Medulla oblongata (tissue), 1 donor: Measurements from ENCODE around the gene DDX17.
"Not testable (repeated sequence)": the region's sequence is repeated elsewhere in the genome, so short reads cannot be mapped to it uniquely, and the experiment has no call there.

Experiments used
- DNase-seq: peaks from one replicate; pipeline ENCODE4 v3.0.0-alpha.2; 2015; ENCODE audit errors: extremely low spot score

Gene DDX17

DNA sequence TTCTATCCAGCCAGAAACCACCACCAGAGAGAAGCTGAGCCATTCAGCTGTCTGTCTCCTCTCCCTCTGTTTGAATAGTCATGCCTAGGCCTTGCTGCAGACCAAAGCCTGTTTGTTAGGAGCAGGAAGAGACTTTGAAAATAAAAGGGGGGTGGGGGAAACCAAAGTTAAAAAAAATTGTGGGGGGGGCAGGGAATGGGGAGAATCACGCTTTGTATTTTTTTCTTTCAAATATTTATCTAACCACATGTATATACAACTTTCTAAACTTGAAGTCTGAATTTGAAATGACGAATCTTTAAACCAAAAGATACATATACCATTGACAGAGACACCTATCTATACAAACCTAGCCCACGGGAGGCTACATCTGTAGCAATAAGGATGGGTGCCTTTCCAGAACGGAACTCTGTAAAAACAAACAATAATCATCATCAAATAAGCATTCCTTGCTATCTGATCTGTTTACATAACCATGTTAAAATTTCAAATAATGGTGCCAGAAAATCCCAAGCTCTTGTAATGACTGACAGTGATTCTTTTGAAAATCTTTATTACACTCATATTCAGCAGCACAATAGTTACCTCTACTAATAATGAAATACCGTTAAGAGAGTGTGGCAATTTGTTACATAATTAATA is 14.3 kb downstream of the DDX17 start:
- no peak for DNase-seq

DNA sequence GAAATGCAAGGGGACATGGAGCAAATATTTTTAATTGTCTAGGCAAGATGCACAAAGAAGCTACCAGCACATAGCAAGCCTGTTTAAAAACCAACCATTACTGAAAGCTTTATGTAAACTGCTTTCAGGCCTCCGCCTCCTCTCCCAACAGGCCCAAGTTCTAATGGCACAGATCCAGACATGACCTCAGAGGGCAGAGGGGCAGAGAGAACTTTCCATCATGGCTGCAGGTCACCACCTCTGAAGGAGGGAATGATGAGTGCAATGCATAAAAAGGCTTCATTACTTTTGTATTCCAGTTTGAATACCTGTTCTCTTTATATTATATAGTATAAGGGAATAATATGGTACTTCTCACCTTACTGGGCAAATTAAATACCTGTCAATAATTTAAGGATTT is 15.2 kb downstream of the DDX17 start:
- peak; percentile 79 for DNase-seq

DNA sequence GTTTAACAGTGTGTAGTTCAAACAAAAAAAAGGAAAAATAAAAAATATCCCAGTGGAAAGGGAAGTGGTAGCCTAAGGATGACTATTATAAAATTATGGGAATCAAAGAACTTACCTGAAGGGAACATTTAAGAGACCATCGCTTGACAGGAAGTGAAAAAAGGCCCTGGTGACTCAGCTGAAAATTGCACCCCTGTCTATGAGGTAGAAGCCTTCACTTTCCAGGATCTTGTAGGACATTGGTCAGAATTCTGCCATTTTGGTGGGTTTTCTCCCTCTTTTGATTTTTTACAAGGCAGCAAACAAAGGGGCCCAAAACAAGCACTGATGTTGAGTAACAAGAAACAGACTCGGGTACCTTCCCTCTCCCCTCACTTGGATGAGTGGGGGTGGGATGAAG is 15.6 kb downstream of the DDX17 start:
- DNase-seq = no peak

DNA sequence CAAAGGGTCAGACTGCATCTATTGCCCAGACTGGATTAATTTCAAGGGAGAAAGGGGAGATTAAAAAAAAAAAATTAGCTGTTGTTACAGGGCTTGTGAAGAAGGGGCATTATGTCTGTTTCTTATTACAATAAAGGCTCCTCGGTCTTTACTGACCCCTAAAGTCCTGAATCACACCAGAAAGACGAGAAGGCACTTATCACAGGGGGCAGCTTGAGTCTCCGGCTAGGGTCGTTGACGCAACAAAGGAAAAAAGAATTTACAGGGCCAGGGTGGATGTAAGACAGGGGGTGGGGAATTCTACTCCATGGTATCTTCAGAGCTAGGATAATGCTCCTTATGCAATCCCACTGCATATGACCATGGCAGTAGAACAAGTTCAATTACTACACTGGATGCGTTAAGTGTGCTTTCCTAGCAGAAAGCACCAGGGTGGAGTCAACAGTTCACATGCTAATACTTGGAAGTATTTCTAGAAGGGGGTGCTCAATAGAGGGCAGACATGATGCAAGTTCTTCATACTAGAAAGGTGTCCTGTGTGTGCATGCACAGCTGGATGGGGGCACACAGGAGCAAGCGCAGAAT is 16.5 kb downstream of the DDX17 start:
- no peak for DNase-seq

DNA sequence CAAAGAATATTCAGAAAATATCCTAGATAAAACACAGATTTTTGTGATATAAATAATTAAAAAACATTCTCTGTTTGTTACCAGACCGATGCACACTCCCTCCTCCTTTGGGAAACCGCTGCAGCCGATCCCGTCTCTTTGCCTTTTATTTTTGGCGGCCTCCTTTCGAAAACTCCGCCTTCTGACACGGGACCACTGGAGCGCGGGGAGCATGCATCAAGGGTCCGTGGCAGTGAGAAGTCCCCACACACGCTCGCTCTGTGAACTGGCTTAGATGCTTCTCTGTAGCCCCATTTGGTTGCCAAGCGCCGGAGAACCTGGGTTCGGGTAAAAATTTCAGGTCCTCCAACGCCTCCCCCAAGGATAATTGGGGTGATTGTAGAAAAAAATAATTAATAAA is 17.0 kb downstream of the DDX17 start:
- no peak for DNase-seq

DNA sequence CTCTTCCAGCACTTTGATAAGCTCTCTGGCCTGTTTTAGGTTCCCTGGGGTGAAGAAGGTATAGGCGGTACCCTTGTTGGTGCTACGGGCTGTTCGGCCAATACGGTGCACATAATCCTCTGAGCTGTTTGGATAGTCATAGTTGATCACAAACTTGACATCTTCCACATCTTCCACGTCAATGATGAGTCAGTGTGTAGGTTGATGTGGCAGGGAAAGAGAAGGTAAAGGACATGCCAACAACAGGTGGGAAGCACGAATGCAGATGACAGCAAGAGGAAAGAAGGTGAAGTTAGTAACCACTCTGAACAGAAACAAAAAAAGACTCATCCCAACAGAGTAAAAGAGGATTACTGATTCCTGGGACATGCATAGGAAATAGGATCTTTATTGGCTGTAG is 18.2 kb downstream of the DDX17 start:
- no peak for DNase-seq

DNA sequence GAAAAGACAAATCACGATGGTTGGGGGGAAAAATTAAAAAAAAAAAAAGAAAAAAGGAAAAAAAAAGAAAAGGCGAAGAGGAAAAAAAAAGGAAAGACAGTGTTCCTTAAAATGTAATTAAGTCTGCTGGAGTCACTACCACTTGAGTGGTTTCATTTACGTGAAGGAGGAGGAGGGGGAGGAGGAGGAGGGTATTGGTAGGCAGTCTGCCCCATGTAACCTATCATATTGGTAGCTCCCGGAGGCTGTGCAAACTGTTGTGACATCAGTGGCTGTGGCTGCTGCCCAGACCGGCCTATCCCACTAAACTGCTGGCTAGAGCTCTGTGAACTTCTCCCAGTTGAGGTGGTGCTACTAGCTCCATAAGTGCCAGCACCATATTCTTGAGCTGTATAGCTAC is 20.3 kb downstream of the DDX17 start:
- DNase-seq = no peak

DNA sequence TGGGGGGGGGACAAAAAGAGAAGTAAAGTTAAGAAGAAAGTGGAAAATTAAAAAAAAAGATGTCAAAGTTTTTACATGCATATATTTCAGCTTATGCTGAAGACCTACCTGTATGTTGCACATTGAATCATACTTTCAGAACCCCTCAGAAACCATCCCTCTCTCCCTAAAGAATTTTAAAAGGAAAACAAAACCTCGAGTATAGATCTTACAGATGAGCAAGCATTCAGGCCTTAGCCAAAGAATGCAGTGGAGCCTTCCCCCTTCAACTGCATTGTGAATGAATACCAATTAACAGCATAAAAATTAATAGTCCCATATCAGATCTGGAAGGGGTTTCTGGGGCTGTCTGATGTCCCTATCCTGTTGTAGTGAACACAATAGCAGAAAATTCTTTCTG is 21.9 kb downstream of the DDX17 start:
- DNase-seq = no peak

DNA sequence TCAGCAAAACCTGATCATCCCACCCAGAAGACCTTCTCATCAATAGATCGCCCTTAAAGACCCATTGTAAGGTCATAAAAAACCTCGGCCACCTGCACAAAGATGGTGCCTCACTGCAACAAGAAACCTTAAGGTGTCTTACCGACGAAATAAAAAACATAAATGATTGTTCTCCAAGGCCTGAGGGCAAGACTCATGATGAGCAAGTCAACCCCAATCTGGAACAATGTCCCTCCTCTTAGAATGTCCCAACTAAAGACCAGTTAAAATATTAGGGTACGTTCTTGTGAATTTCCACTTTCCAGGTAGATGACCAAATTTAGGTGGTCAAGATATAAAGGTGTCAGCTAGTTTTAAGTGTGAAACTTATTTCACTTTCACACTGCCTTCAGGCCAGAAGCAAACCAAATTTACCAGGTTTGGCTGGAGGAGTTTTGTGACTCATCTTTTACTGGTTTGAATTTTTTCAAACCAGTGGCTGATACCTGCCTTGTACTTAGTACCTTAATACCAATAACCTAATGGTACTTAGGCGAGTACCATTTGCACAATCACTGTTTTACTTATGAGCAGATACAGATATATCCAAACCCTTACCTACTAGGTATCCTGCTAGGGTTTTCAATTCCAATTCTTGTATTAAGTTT is 23.3 kb downstream of the DDX17 start:
- DNase-seq = no peak

DNA sequence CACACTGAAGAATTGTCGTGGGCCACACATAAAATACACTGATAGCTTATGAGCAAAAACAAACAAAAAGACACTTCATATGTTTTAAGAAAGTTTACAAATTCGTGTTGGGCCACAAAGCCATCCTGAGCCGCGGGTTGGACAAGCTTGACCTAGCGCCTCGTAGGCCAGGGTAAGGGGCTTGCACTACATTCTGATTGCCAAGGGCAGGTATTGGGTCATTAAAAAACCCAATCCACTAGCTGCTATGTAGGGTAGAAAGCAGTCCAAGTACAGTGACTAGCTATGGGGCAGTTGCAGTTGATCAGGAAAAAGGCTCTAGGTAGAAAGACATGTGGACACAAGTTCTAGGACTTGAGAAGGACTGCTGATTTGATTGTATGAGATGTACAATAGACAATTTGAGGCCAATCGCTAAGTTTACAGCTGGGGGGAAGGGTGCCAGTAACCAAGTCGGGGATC is 24.2 kb downstream of the DDX17 start:
- no peak for DNase-seq

DNA sequence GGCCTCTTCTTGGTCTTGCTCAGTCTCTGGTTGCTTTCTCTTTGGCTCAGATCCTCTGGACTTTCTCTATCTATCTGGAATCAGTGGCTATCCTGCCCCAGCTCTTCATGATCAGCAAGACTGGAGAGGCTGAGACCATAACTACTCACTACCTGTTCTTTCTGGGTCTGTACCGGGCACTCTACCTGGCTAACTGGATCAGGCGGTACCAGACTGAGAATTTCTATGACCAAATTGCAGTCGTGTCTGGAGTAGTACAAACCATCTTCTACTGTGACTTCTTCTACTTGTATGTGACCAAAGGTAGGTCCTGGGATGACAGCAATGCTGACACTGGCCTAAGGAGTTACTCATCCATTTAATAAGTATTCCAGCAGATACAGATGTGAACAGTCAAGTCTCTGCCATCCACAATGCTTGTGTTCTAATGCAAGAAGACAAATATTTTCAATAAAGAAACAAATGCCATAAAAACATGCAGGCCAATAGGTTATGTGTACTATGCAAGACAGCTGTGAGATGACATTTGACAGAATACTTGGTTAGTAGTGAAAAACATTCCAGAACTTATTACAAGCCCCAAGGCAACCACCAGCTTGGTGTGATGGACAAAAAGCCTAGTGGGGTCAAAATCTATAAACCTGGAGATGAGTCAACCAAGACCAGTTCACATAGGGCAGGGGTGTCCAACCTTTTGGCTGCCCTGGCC is 24.8 kb downstream of the DDX17 start:
- DNase-seq = no peak

DNA sequence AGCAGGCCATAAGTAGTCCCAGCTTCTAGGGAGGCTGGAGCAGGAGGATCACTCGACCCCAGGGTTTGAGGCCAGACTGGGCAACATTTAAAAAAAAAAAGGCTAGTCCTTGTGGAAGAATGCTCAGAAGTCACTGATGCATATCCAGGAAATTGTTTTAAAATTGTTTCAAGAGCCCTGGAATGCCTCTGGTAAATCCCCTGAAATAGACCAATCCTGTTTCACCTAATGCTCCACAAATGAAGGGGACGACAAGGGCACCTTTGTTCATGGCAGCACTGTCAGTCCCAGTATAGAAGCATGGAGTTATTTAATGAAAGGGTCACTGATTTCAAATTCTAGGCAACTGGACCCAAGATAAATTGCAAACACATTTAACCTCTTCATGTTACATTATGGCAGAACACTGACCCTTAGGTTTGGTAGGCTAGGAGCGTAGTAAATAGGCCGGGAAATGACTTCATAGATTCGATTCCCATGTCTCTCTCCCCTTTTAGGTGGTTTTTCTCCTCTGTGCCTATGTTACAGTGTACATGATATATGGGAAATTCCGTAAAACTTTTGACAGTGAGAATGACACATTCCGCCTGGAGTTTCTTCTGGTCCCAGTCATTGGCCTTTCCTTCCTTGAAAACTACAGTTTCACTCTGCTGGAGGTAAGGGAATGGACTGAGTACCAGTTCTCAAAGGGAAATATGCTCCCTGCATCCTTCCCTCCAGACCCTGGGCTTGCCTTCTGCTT is 26.8 kb downstream of the DDX17 start:
- DNase-seq = no peak

DNA sequence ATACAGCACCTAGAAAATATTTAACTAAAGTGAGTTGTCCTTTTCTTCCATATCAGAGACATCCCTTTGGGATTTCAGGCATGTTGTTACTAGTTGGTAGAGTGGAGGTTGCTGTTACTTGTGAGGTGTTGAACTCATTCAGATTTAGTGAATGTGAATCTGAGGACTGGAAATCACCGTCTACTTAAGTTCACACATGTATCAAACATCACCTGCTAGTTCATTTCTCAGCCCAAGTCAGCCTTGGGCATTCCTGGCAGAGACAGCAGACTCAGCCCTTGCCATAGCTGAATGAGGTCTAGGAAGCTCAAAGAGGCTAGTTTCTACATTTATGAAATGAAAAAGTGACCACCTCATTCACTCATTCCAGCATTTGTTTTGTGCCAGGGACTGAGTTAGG is 28.5 kb downstream of the DDX17 start:
- no peak for DNase-seq

DNA sequence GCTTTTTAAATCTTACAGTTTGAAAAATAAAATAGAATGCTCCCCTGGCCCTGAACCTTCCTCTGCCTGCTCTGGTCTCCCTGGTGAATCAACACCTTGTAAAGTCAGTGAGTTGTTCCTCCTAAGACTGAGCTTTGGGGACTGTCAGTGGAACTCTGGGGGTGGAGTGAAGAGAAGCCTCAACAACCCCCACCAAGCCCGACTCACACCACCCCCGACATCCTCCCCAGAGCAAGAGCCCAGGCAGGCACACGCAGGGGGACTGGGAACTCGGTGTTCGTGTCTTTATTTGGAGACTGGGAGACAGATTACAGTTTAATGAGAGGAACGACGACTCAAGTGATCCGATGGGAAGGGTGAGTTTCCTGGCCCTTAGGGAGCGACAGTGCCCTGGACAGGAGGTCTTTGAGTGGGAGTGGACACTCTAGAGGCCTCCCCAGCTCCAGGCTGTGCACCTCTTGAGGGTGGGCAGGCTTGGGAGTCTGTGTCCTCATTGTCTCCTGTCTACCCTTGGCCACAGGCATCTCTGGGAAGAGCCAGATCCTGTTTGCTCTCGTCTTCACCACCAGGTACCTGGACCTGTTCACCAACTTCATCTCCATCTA is 32.0 kb downstream of the DDX17 start:
- DNase-seq = no peak

DNA sequence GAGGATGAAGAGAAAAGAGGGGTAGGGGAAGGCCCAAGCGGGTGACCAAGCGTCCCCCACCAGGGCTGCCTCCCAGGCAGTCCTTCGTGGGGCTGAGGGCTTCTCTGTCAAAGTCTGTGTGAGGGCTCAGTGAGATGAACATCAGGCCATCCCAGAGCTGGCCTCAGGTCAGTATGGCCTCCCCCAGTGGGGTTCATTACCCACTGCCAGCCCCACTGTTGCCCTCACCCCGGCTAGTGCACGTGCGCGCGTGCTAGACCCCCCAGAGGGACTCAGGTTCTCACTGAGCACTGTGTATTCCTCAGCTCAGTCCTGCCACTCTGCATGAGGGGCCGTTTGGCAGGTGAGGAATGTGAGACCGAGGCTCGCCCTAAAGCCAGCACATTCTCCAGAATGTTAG is 34.9 kb downstream of the DDX17 start:
- no peak for DNase-seq

DNA sequence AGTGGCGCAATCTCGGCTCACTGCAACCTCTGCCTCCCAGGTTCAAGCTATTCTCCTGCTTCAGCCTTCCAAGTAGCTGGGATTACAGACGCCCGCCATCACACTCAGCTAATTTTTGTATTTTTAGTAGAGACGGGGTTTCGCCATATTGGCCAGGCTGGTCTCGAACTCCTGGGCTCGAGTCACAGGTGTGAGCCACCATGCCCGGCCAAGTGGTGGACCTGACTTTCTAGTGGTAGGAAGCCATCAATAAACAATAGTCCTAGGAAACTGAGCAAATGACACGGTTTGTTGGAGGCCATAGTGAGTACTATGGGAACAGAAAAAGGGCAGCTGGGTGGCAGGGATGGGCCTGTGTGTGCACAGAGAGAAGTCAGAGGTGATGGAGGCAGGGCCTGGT is 35.9 kb downstream of the DDX17 start:
- DNase-seq = not testable (repeated sequence)

DNA sequence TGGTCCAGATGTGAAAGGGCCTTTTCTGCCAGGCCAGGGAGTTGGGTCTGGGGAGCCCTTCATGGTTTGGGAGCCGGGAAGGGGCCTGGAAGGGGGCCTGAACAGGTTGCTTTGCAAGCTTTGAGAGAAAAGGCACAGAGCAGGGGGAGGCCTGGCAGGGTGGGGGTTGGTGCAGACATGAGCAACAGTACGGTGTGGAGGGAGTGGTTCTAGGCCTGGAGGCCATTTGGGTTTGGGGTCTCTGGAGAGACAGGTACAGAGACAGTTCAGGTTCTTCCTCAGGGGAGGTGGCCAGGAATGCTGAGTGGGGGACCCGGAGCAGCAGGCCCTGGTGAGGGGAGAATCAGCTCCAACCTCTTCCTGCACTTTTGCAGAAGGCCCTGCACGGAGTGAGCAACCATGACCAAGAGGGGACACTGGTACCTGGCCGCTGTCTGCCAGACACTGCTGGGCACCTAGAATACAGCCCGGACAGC is 36.8 kb downstream of the DDX17 start:
- DNase-seq = no peak

DNA sequence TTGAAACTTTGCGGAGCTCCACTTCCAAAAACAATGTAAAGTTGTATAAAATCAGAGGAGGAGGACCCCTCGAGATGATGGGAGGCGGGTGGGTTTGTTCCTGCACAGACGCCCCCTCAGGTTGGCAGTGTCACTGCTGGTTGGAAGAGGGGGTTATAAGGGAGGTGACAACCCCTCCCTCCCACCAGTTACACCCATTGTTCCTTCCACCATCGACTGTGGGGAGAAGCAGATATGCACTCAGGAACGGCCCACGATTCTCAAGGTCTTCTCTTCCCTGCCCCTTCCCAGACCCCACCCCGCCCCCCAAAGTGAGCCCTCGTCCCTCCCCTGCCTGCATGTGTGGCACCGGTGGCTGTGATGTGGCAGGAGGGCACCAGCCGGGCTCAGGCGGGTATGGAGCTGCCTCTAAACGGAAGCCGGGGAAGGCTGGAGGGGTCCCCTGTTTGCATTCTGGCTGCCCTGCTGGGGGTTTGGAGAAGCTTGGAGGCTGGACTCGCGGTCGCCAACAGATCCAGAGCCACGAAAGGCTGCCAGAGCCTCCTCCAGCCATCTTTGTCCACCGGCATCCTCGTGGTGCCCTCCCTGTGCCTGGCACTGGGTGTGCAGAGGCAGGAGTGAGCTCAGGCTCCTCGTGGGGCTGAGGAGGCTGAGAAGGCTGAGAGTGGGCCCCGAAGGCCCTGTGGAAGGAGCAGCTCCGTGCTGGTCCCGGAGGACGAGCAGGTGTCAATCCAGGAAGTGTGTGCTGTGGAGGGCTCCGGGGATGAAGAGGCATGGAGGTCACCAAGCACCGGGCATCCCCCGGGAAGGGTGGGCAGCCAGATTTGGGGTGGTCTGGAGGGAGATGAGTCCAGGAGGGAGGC is 37.4 kb downstream of the DDX17 start:
- no peak for DNase-seq

DNA sequence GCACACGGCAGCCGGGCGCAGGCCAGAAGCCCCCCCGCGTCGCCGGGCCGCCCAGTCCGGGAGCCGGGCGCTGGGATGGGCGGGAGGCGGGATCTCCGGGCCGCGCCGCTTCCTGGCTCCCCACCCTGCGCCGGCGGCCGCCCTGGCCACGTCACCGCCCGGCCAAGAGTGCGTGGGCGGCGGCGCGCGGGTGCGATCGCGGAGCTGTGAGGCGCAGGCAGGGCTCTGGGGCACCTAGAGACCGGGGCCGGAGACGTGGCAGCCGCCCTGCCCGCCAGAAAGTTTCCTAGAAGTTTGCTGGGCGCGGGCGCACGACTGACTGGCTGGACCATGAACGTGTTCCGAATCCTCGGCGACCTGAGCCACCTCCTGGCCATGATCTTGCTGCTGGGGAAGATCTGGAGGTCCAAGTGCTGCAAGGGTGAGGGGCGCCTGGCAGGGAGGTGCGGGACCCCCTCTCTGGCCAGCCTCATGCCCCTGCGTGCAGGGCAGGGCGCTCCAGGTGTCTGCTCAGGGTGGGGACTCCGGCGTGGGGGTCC is 38.1 kb downstream of the DDX17 start, which contains the start of gene KDELR3:
Gene KDELR3 (plus strand): TSS at position 193 of the 539 bp plus-strand sequence. CDS start 138 bp downstream, at position 331.
- no peak for DNase-seq

DNA sequence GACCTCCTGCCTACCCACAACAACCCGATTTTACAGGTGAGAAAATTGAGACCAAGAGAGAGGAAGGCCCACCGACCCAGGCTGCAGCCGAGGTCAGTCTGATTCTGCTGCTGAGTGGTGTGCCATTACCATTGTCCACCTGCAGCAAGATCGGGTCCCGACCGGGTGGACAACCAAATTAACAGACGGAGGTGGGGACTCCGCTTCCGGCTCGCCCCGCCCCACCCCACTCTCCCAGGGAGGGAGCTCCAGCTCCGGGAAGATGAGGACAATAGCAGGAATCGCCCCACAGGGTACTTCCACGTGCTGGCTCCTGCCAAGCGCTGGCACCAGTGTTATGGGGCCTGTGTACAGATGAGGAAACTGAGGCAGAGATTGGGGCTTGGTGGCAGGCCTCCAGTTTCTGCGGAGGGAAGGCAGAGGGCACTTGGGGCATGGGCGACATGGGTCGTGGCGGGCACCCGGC is 38.6 kb downstream of the DDX17 start:
- no peak for DNase-seq
